Esophagus squamous epithelium (tissue), 4 donors: Measurements from ENCODE around the gene SNAPC2.

Source experiments
- POLR2A ChIP-seq, 4 donors: fragments of 450-650 bp; IDR thresholded peaks; one replicate each; pipeline ENCODE4 v1.6.1; 2017; ENCODE audit warnings: antibody characterized with exemption in 4 of 4, mild to moderate bottlenecking in 4 of 4, moderate library complexity in 3 of 4
- TF ChIP-seq, protein P1 (sequence below), 6 experiments: fragments of 450-650 bp in 4 of 6; fragments of 200-600 bp in 2 of 6; sonication (generic) in 2 of 6; IDR thresholded peaks; one replicate each; pipeline ENCODE4 v1.5.1; 2016 to 2019; ENCODE audit warnings: antibody characterized with exemption in 6 of 6, mild to moderate bottlenecking in 4 of 6, moderate library complexity in 4 of 6

DNA sequence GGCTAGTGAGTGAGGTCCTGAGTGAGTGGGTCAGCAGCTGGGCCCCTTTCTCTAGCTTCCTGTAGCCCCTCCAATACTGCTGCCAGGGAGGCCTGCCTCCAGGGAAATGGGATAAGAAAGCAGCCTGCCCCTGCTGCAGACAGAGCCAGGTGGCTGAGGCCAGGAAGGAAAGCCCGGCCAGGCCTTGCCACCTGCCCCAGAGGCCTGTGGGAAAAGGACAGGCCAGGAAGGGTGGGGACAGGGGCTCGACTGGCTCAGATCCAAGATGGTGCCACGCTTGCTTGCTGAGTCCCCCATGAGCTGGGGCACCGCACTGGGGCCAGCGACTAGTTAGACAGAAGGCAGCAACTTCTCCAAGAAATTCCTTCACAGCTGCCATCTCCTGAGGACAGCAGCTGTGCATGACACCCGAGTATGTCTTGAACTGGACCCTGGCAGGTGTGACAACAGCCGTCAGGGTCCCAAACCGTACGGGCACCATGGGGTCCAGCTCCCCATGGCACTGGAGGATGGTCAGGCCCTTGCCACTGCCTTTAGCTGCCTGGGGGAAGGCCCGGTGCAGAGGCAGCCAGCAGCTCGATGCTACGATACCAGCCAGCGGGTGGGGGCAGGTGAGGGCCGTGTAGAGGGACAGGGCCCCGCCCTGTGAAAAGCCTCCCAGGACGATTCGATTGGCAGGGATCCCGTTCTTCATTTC lies 40.9 kb upstream of the SNAPC2 start:
- no peak for TF ChIP-seq POLR2A (IDR thresholded peaks at IDR 0.05)
- TF ChIP-seq, protein P1, sequence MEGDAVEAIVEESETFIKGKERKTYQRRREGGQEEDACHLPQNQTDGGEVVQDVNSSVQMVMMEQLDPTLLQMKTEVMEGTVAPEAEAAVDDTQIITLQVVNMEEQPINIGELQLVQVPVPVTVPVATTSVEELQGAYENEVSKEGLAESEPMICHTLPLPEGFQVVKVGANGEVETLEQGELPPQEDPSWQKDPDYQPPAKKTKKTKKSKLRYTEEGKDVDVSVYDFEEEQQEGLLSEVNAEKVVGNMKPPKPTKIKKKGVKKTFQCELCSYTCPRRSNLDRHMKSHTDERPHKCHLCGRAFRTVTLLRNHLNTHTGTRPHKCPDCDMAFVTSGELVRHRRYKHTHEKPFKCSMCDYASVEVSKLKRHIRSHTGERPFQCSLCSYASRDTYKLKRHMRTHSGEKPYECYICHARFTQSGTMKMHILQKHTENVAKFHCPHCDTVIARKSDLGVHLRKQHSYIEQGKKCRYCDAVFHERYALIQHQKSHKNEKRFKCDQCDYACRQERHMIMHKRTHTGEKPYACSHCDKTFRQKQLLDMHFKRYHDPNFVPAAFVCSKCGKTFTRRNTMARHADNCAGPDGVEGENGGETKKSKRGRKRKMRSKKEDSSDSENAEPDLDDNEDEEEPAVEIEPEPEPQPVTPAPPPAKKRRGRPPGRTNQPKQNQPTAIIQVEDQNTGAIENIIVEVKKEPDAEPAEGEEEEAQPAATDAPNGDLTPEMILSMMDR (IDR thresholded peaks at IDR 0.05), result no peak
